SK-N-SH treated with all-trans-retinoic acid at 6 μM for 48 hours (cell line): ENCODE measurements around the gene CDKN1B.

Experiments used
- ATAC-seq: fragments of 200-7000 bp; cut with Tn5 transposase; 3 replicates; pipeline ENCODE4 v1.9.1; 2020; ENCODE audit warnings: mild to moderate bottlenecking, moderate library complexity
- ARNTL ChIP-seq: fragments of 450-650 bp; formaldehyde crosslinking; IDR thresholded peaks from 2 replicates; pipeline ENCODE4 v1.5.0; 2020; ENCODE audit warnings: low read depth, mild to moderate bottlenecking, moderate library complexity, borderline replicate concordance
- BACH2 ChIP-seq: fragments of 250-450 bp; sonication (Bioruptor Pico); IDR thresholded peaks from 2 replicates; pipeline ENCODE4 v1.9.0; 2021; ENCODE audit warnings: mild to moderate bottlenecking, borderline replicate concordance
- CREB5 ChIP-seq: fragments of 250-450 bp; sonication (Bioruptor Pico); IDR thresholded peaks from 2 replicates; pipeline ENCODE4 v1.5.1; 2020; ENCODE audit warnings: low read depth, mild to moderate bottlenecking, moderate library complexity
- CSDC2 ChIP-seq: fragments of 250-450 bp; sonication (Bioruptor Pico); IDR thresholded peaks from 2 replicates; pipeline ENCODE4 v1.5.0; 2020; ENCODE audit warnings: mild to moderate bottlenecking, moderate library complexity
- CSRNP3 ChIP-seq: fragments of 250-450 bp; sonication (Bioruptor Pico); IDR thresholded peaks from 2 replicates; pipeline ENCODE4 v1.5.1; 2021; ENCODE audit warnings: mild to moderate bottlenecking, moderate library complexity
- ESRRG ChIP-seq: fragments of 250-450 bp; sonication (Bioruptor Pico); IDR thresholded peaks from 2 replicates; pipeline ENCODE4 v1.6.1; 2021; ENCODE audit warnings: mild to moderate bottlenecking
- GLIS3 ChIP-seq: fragments of 250-450 bp; sonication (Bioruptor Pico); IDR thresholded peaks from 2 replicates; pipeline ENCODE4 v1.5.0; 2020; ENCODE audit warnings: mild to moderate bottlenecking, moderate library complexity
- ISL1 ChIP-seq: fragments of 250-450 bp; sonication (Bioruptor Pico); IDR thresholded peaks from 2 replicates; pipeline ENCODE4 v2.1.2; 2022; ENCODE audit warnings: mild to moderate bottlenecking, moderate library complexity
- OSR1 ChIP-seq: fragments of 250-450 bp; sonication (Bioruptor Pico); IDR thresholded peaks from 2 replicates; pipeline ENCODE4 v1.8.0; 2022; ENCODE audit warnings: moderate library complexity, mild to moderate bottlenecking, inconsistent platforms
- RARB ChIP-seq: fragments of 250-450 bp; sonication (Bioruptor Pico); IDR thresholded peaks from 2 replicates; pipeline ENCODE4 v1.8.0; 2021; ENCODE audit warnings: mild to moderate bottlenecking, moderate library complexity
- SNAI2 ChIP-seq: fragments of 250-450 bp; sonication (Bioruptor Pico); IDR thresholded peaks from 2 replicates; pipeline ENCODE4 v1.5.0; 2020; ENCODE audit warnings: mild to moderate bottlenecking, moderate library complexity
- TCF4 ChIP-seq: fragments of 250-450 bp; sonication (Bioruptor Pico); IDR thresholded peaks from 2 replicates; pipeline ENCODE4 v1.8.0; 2021; ENCODE audit warnings: mild to moderate bottlenecking, moderate library complexity, borderline replicate concordance
- TOX ChIP-seq: fragments of 250-450 bp; sonication (Bioruptor Pico); IDR thresholded peaks from 2 replicates; pipeline ENCODE4 v1.8.0; 2021; ENCODE audit warnings: mild to moderate bottlenecking, moderate library complexity, borderline replicate concordance
- ZC3H10 ChIP-seq: fragments of 250-450 bp; sonication (Bioruptor Pico); IDR thresholded peaks from 2 replicates; pipeline ENCODE4 v1.5.1; 2021; ENCODE audit warnings: mild to moderate bottlenecking, moderate library complexity
- ZFP3 ChIP-seq: fragments of 250-450 bp; sonication (Bioruptor Pico); IDR thresholded peaks from 2 replicates; pipeline ENCODE4 v1.5.0; 2020; ENCODE audit warnings: mild to moderate bottlenecking, moderate library complexity
- ZFP30 ChIP-seq: fragments of 450-650 bp; formaldehyde crosslinking; IDR thresholded peaks from 2 replicates; pipeline ENCODE4 v1.5.0; 2022; ENCODE audit warnings: mild to moderate bottlenecking, moderate library complexity
- ZNF565 ChIP-seq: fragments of 450-650 bp; formaldehyde crosslinking; conservative IDR thresholded peaks from 2 replicates; pipeline ENCODE4 v1.5.0; 2020; ENCODE audit warnings: low read depth, mild to moderate bottlenecking, moderate library complexity
- ZNF70 ChIP-seq: fragments of 450-650 bp; formaldehyde crosslinking; IDR thresholded peaks from 2 replicates; pipeline ENCODE4 v1.5.0; 2020; ENCODE audit warnings: mild to moderate bottlenecking, moderate library complexity
- ZNF8 ChIP-seq: fragments of 450-650 bp; formaldehyde crosslinking; IDR thresholded peaks from 2 replicates; pipeline ENCODE4 v1.5.0; 2020; ENCODE audit warnings: mild to moderate bottlenecking, moderate library complexity
- TF ChIP-seq, protein P1 (sequence below): fragments of 250-450 bp; sonication (Bioruptor Pico); IDR thresholded peaks from 2 replicates; pipeline ENCODE4 v1.8.0; 2020; ENCODE audit warnings: mild to moderate bottlenecking, moderate library complexity, borderline replicate concordance
- TF ChIP-seq, protein P2 (sequence below): fragments of 250-450 bp; sonication (Bioruptor Pico); IDR thresholded peaks from 2 replicates; pipeline ENCODE4 v1.5.0; 2020; ENCODE audit warnings: mild to moderate bottlenecking, moderate library complexity
- TF ChIP-seq, protein P3 (sequence below): fragments of 250-450 bp; sonication (Bioruptor Pico); IDR thresholded peaks from 2 replicates; pipeline ENCODE4 v1.8.0; 2021; ENCODE audit warnings: low read depth, mild to moderate bottlenecking, moderate library complexity, borderline replicate concordance

CDKN1B gene

GRCh38 chr12:12731178-12731577 lies 14.0 kb downstream of the CDKN1B start (continued):
- TF ChIP-seq CREB5 (CRISPR knock-in tag) (no peak), ZNF565 (CRISPR knock-in tag) (no peak), RARB (no peak), TOX (no peak), ZFP3 (CRISPR knock-in tag) (no peak), SNAI2 (CRISPR knock-in tag) (no peak), OSR1 (CRISPR knock-in tag) (no peak), GLIS3 (CRISPR knock-in tag) (no peak), BACH2 (CRISPR knock-in tag) (no peak), ZFP30 (CRISPR knock-in tag) (no peak), ZC3H10 (CRISPR knock-in tag) (no peak), TCF4 (CRISPR knock-in tag) (no peak)
- TF ChIP-seq, protein P1, sequence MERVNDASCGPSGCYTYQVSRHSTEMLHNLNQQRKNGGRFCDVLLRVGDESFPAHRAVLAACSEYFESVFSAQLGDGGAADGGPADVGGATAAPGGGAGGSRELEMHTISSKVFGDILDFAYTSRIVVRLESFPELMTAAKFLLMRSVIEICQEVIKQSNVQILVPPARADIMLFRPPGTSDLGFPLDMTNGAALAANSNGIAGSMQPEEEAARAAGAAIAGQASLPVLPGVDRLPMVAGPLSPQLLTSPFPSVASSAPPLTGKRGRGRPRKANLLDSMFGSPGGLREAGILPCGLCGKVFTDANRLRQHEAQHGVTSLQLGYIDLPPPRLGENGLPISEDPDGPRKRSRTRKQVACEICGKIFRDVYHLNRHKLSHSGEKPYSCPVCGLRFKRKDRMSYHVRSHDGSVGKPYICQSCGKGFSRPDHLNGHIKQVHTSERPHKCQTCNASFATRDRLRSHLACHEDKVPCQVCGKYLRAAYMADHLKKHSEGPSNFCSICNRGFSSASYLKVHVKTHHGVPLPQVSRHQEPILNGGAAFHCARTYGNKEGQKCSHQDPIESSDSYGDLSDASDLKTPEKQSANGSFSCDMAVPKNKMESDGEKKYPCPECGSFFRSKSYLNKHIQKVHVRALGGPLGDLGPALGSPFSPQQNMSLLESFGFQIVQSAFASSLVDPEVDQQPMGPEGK (CRISPR knock-in tag): no peak

DNA sequence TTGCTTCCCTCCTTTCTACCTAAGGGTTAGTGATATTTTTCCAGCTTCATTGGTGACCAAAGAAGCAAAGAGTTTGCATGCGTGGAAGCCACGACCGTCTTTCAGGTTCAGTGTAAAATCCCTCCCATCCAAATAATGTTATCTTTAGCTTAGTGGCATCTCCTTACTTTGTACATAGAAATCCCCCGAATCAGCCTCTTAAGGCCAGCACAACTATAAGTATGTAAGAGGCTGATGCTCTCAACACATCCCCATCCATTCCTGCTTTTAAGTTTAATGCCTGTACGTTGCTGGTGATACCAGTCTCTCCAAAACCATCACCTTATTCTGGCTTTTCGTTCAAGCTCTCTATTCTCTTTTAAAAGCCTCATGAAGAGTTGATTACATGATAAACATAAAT lies 14.6 kb downstream of the CDKN1B start:
- TF ChIP-seq ZNF70 (CRISPR knock-in tag): no peak
- ATAC-seq: no peak

GRCh38 chr12:12733118-12733517 lies 15.9 kb downstream of the CDKN1B start:
- ATAC-seq: no peak
- TF ChIP-seq CSRNP3 (no peak), ZFP30 (CRISPR knock-in tag) (no peak), ZNF565 (CRISPR knock-in tag) (no peak), ZNF8 (CRISPR knock-in tag) (no peak), RARB (no peak), ZNF70 (CRISPR knock-in tag) (no peak), ZFP3 (CRISPR knock-in tag) (no peak), ZC3H10 (CRISPR knock-in tag) (no peak)
- TF ChIP-seq, protein P1 (CRISPR knock-in tag): no peak
- TF ChIP-seq, protein P2, sequence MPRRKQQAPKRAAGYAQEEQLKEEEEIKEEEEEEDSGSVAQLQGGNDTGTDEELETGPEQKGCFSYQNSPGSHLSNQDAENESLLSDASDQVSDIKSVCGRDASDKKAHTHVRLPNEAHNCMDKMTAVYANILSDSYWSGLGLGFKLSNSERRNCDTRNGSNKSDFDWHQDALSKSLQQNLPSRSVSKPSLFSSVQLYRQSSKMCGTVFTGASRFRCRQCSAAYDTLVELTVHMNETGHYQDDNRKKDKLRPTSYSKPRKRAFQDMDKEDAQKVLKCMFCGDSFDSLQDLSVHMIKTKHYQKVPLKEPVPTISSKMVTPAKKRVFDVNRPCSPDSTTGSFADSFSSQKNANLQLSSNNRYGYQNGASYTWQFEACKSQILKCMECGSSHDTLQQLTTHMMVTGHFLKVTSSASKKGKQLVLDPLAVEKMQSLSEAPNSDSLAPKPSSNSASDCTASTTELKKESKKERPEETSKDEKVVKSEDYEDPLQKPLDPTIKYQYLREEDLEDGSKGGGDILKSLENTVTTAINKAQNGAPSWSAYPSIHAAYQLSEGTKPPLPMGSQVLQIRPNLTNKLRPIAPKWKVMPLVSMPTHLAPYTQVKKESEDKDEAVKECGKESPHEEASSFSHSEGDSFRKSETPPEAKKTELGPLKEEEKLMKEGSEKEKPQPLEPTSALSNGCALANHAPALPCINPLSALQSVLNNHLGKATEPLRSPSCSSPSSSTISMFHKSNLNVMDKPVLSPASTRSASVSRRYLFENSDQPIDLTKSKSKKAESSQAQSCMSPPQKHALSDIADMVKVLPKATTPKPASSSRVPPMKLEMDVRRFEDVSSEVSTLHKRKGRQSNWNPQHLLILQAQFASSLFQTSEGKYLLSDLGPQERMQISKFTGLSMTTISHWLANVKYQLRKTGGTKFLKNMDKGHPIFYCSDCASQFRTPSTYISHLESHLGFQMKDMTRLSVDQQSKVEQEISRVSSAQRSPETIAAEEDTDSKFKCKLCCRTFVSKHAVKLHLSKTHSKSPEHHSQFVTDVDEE: no peak

GRCh38 chr12:12734054-12734453 lies 16.9 kb downstream of the CDKN1B start:
- peak; percentile 53 for ATAC-seq
- TF ChIP-seq TOX (no peak), BACH2 (CRISPR knock-in tag) (no peak), ISL1 (no peak), ZNF8 (CRISPR knock-in tag) (no peak), TCF4 (CRISPR knock-in tag) (no peak), ZNF565 (CRISPR knock-in tag) (no peak), ZFP30 (CRISPR knock-in tag) (no peak), ARNTL (CRISPR knock-in tag) (no peak), OSR1 (CRISPR knock-in tag) (no peak), ZFP3 (CRISPR knock-in tag) (no peak), CSDC2 (CRISPR knock-in tag) (no peak), GLIS3 (CRISPR knock-in tag) (no peak), SNAI2 (CRISPR knock-in tag) (no peak), ESRRG (CRISPR knock-in tag) (no peak), CSRNP3 (no peak)
- TF ChIP-seq, protein P3, sequence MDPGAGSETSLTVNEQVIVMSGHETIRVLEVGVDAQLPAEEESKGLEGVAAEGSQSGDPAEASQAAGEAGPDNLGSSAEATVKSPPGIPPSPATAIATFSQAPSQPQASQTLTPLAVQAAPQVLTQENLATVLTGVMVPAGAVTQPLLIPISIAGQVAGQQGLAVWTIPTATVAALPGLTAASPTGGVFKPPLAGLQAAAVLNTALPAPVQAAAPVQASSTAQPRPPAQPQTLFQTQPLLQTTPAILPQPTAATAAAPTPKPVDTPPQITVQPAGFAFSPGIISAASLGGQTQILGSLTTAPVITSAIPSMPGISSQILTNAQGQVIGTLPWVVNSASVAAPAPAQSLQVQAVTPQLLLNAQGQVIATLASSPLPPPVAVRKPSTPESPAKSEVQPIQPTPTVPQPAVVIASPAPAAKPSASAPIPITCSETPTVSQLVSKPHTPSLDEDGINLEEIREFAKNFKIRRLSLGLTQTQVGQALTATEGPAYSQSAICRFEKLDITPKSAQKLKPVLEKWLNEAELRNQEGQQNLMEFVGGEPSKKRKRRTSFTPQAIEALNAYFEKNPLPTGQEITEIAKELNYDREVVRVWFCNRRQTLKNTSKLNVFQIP (CRISPR knock-in tag): no peak
